ENCODE results near the gene HDHD5.

DNA sequence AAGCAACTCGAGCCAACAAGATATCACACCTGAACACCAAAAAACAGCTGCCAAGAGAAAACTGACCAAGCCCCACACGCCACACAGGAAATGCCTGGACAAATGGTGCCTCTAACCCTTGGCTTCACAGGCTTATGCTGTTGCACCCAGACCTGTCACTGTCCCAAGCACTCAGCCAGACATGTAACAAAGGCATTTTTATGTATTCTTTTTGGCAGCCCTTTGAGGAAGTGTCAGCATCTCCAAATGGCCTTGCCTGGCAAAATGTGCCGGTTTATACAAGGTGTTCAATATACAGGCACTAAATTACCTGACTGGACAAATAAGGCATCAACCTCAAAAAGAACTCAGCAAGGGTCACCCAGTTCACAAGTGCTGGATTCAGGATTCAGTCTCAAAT lies 6.1 kb downstream of the HDHD5 start:
- TF ChIP-seq, protein P1, sequence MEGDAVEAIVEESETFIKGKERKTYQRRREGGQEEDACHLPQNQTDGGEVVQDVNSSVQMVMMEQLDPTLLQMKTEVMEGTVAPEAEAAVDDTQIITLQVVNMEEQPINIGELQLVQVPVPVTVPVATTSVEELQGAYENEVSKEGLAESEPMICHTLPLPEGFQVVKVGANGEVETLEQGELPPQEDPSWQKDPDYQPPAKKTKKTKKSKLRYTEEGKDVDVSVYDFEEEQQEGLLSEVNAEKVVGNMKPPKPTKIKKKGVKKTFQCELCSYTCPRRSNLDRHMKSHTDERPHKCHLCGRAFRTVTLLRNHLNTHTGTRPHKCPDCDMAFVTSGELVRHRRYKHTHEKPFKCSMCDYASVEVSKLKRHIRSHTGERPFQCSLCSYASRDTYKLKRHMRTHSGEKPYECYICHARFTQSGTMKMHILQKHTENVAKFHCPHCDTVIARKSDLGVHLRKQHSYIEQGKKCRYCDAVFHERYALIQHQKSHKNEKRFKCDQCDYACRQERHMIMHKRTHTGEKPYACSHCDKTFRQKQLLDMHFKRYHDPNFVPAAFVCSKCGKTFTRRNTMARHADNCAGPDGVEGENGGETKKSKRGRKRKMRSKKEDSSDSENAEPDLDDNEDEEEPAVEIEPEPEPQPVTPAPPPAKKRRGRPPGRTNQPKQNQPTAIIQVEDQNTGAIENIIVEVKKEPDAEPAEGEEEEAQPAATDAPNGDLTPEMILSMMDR (IDR thresholded peaks at IDR 0.05) = no peak
- no peak for TF ChIP-seq POLR2A (IDR thresholded peaks at IDR 0.05)

Data from right lobe of liver (tissue), 4 donors.